Endometrium (tissue), 2 donors: ENCODE data around the gene MBLAC1.
A peak's percentile ranks its signal among the peaks of the same experiment; 100 is the strongest.

Source experiments
- FAIRE-seq: peaks from 2 replicates; lab custom pipeline; 2012; peaks lifted over from hg19 to GRCh38; lab: Jason Lieb, UNC
- donor health status: control.
- donor health status: control.

MBLAC1 gene

GRCh38 chr7:100171087-100171681 lies 44.4 kb downstream of the MBLAC1 start:
- no peak for FAIRE-seq

DNA sequence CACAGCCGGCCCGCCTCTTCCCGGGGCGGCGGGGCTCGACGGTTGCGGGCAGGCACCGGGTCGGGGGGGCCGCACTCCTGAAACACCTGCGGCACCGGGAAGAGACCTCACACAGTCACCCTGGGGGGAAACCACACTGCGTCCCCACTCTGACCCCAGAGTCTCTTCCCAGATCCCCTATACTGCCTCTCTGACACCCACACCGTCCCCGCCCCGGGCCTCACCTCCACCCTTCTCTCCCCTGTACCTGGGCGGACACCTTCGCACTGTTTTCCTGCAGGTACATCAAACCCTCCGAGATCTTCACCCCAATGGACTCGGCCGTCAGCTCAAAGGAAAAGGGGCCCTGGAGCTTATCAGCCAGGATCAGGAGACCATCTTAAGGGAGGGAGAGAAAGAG lies 45.1 kb downstream of the MBLAC1 start:
- no peak for FAIRE-seq

DNA sequence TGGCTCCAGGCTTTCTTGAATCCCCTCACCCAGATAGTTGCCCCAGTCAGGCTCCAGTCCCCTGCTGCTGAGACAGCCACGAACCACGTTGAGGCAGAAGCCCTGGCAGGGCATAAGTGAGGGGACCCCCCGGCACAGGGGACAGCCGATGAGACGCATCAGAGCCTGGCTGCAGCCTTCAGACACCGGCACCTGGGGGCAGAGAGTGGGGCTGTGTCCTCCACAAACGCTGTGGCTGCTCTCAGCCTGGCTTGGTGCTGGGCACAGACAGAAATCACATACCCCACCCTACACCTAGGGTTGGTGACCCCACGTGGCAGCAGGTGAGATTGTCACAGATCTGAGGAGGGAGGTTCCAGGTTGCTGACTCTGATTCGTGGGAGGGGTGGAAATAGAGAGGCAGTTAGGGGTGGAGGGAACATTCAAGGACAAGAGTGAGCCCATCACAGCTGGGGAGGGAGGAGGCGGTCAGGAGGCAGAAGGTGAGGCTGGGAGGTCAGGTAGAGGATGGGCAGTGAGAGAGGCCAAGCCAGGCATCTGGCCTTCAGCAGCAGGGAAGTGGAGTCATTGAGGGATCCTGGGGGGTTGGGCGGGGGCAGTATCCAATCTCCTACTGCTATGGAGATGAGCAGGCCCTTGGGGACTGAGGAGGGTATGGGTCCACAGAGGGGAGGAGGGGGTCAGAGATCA lies 47.2 kb downstream of the MBLAC1 start:
- no peak for FAIRE-seq

GRCh38 chr7:100174582-100174981 lies 47.8 kb downstream of the MBLAC1 start:
- no peak for FAIRE-seq

GRCh38 chr7:100175296-100175935 lies 48.6 kb downstream of the MBLAC1 start:
- FAIRE-seq: no peak

GRCh38 chr7:100176096-100177044 lies 49.6 kb downstream of the MBLAC1 start:
- FAIRE-seq: no peak

GRCh38 chr7:100177045-100178001 lies 50.6 kb downstream of the MBLAC1 start, which contains the start of the genes GPC2 and STAG3:
Gene GPC2, minus strand, starts transcription at chr7:100177381. Its CDS starts 182 bp downstream, at chr7:100177199.
Gene STAG3, plus strand, starts transcription at chr7:100177918. Its CDS starts 2,639 bp downstream, at chr7:100180557.
- peak; percentile 85 for FAIRE-seq
